ENCODE results near the gene LSS. TPM values are rescaled to one million over a fixed set of nuclear protein-coding genes. Genes with fewer than 3 reads are reported as not detected.
A peak's percentile ranks its signal among the peaks of the same experiment; 100 is the strongest.

LSS gene
- 10 to 100 TPM in 1 of 2 experiments, 1 to 10 TPM in 1; 9.6 to 12.6 TPM for total RNA-seq

DNA sequence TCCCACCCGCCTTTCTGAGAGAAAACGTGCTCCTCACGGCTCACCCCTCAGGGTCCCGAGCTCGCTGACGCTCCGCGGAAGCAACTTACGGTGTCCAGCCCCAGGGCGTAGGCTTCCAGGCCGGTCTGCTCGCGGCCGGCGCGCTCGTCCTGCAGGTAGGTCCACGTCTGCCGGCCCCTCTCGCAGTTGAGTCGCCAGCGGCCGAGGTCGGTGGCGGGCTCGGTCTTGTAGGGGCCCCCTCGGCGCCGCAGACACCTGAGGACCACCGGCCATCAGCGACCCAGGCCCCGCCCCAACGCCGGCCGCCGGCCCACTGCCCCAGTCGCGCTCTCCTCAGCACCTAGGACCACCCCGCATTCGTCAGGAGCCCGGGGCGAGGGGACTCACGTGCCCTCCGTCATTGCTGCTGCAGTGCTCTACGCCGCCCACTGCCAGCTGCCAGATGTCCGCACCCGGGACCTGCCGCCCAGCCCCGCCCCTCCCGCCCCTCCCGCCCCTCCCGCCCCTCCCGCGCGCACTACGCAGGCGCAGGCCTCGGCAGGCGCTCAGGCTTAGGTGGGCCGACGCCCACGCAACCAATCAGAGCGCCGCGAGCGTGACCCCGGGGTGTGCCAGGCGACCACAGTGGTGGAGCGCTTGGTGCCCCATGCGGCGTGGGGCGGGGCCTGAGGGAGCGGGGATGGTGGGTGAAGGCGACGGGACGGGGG is at the start of gene LSS:
LSS (minus strand) TSS at position 430 of the 707 bp plus-strand sequence; CDS start at position 401, 29 bp downstream.
- H3K27ac Mint-ChIP-seq: peak within 1 kb of the TSS; percentile 81
- peak; percentile 95 for DNase-seq
- H3K4me1 Mint-ChIP-seq (ENCODE audit: low read depth): peaks cover 34% of the 10 kb centered on the region
- H3K27me3 Mint-ChIP-seq (ENCODE audit: low read depth): no peaks in the 10 kb centered on the region
- intact Hi-C loops (cut with micrococcal nuclease): loop anchor here (1.0 to 2.0 kb wide), 5 partner anchors 24 to 230 kb away; partner anchors contain the start of genes C21orf58, DIP2A, SPATC1L and YBEY
- H3K4me3 Mint-ChIP-seq: peak within 1 kb of the TSS; percentile 97
- CTCF ChIA-PET: interaction anchor here (1.1 kb wide), 1 partner anchor 85 kb away, joined by 3 read pairs; no protein-coding TSS in a partner anchor
- H3K36me3 Mint-ChIP-seq (ENCODE audit: low read depth): peaks cover 23% of the 10 kb centered on the region
- H3K9me3 Mint-ChIP-seq: peaks cover 5% of the 10 kb centered on the region

DNA sequence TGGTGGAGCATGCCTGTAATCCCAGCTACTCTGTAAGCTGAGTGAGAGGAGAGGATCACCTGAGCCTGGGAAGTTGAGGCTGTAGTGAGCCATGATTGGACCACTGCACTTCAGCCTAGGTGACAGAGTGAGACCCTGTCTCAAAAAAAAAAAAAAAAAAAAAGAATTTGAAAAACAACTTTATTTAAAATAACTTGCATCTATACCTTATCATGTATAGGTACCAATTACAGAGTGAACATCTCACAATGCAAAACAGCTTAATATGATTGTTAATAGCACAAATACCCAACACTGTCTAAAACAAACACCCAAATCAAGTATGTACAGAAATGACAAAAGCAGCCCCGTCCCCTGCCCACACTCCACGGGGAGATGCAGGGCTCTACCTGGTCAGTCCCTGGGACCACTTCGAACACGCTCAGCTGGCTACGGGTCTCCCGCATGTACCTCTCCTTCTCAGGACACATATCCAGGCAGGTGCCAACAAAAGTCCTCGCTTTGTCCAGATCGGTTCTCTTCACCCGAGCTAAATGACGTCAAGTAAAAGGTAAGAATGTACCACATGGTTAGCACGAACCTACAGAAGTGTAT is 46.3 kb upstream of the LSS start:
- Mint-ChIP-seq H3K36me3 (ENCODE audit: low read depth) (peaks cover 47% of the 10 kb centered on the region), H3K4me3 (no peak overlapping the region), H3K9me3 (no peaks in the 10 kb centered on the region), H3K27ac (no peak overlapping the region), H3K4me1 (ENCODE audit: low read depth) (no peaks in the 10 kb centered on the region), H3K27me3 (ENCODE audit: low read depth) (no peaks in the 10 kb centered on the region)
- no peak for DNase-seq
- CTCF ChIA-PET: no interaction called here
- intact Hi-C loops (cut with micrococcal nuclease): no loop called here

DNA sequence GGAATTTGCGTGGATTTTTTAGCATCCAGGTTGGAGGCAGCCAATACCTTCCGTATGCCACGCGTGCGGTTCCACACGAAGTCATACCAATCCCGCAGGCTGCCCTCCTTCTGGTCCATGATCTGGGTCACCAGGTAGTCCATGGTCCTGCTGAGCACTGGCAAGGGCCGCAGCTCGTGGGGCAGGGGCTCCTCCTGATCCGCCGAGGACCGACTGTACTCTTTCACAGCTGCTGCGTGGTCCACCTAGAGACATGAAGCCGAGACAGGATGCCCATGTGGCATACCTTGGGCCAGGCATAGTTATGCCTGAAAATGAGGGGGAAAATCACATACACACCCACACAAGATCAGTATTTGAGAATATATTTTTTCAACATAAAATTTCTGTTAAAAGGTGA is 44.8 kb upstream of the LSS start:
- intact Hi-C loops (cut with micrococcal nuclease): no loop called here

DNA sequence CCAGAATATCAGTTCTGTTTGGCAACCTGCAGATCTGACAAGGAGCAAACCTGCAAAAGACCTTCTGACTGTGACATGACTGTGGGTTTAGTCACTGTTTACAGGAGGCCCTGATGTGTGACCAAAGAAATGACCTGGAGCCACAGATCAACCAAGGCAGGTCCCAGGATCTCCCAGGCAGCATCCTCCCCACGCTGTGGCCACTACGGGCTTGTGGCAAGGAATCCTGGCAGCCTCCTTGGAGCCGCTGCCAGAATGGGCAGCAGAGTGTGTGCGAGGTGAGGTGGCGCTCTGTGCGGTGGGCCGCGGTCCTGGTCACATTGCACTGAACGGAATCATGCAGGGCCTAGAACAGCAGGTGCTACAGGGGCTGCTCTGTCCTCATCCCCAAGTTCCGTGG is 40.9 kb upstream of the LSS start:
- Mint-ChIP-seq H3K9me3 (no peaks in the 10 kb centered on the region), H3K27me3 (ENCODE audit: low read depth) (no peaks in the 10 kb centered on the region), H3K36me3 (ENCODE audit: low read depth) (peaks cover 34% of the 10 kb centered on the region), H3K27ac (no peak overlapping the region), H3K4me1 (ENCODE audit: low read depth) (no peaks in the 10 kb centered on the region), H3K4me3 (no peak overlapping the region)
- intact Hi-C loops (cut with micrococcal nuclease): no loop called here
- CTCF ChIA-PET: no interaction called here
- DNase-seq: no peak

More for the DNA sequence above, 44.8 kb upstream of the LSS start:
- H3K27me3 Mint-ChIP-seq (ENCODE audit: low read depth): no peaks in the 10 kb centered on the region
- no peak for DNase-seq
- no peak overlapping the region for H3K27ac Mint-ChIP-seq
- H3K36me3 Mint-ChIP-seq (ENCODE audit: low read depth): peaks cover 43% of the 10 kb centered on the region
- CTCF ChIA-PET: no interaction called here
- H3K4me3 Mint-ChIP-seq: no peak overlapping the region
- no peaks in the 10 kb centered on the region for H3K4me1 Mint-ChIP-seq (ENCODE audit: low read depth)
- H3K9me3 Mint-ChIP-seq: no peaks in the 10 kb centered on the region

DNA sequence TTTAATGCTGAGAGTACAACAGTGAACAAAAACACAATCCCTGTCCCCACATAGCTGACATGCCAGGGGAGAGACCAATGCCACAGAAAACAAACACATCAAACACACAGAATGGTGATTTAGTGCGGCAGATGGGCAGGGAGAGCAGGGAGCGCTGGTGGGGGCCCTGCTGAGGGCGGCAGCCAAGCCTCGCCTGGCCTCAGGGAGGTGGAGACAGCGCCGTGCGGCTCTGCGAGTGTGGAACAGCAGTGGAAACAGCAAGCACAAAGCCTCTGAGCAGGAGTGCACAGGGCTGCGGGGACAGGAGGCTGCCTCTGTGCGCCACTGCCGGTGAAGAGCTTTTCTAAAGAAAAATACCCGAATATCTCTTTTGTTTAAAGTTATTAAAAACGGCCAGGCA is 39.8 kb upstream of the LSS start:
- H3K27ac Mint-ChIP-seq: no peak overlapping the region
- no peaks in the 10 kb centered on the region for H3K27me3 Mint-ChIP-seq (ENCODE audit: low read depth)
- peaks cover 32% of the 10 kb centered on the region for H3K36me3 Mint-ChIP-seq (ENCODE audit: low read depth)
- CTCF ChIA-PET: interaction anchor here (0.7 kb wide), 1 partner anchor 158 kb away, joined by 3 read pairs; no protein-coding TSS in a partner anchor
- DNase-seq: no peak
- H3K4me3 Mint-ChIP-seq: no peak overlapping the region
- intact Hi-C loops (cut with micrococcal nuclease): no loop called here
- no peaks in the 10 kb centered on the region for H3K4me1 Mint-ChIP-seq (ENCODE audit: low read depth)
- H3K9me3 Mint-ChIP-seq: no peaks in the 10 kb centered on the region

DNA sequence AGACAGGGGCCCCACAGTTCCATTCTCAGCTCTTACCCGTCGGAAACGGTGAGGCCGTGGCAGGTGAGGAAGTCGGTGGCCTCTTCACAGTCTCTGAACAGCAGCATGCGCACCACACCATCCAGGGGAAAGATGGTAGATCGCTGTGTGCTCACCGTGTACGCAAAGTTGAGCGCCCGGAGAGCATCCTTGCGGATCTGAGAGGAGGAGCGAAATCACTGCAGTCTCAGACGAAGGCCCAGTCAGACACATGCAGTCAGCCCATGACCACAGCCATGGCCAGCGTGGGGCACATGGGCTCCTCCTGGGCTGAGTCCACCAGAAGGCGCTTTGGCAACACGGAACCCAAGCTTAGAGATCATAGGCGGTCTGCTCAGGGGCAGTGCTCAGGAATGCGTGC is 38.4 kb upstream of the LSS start:
- no peak overlapping the region for H3K4me3 Mint-ChIP-seq
- H3K9me3 Mint-ChIP-seq: no peaks in the 10 kb centered on the region
- no peaks in the 10 kb centered on the region for H3K4me1 Mint-ChIP-seq (ENCODE audit: low read depth)
- no peak overlapping the region for H3K27ac Mint-ChIP-seq
- DNase-seq: no peak
- CTCF ChIA-PET: no interaction called here
- intact Hi-C loops (cut with micrococcal nuclease): no loop called here
- H3K36me3 Mint-ChIP-seq (ENCODE audit: low read depth): peaks cover 28% of the 10 kb centered on the region
- H3K27me3 Mint-ChIP-seq (ENCODE audit: low read depth): no peaks in the 10 kb centered on the region

DNA sequence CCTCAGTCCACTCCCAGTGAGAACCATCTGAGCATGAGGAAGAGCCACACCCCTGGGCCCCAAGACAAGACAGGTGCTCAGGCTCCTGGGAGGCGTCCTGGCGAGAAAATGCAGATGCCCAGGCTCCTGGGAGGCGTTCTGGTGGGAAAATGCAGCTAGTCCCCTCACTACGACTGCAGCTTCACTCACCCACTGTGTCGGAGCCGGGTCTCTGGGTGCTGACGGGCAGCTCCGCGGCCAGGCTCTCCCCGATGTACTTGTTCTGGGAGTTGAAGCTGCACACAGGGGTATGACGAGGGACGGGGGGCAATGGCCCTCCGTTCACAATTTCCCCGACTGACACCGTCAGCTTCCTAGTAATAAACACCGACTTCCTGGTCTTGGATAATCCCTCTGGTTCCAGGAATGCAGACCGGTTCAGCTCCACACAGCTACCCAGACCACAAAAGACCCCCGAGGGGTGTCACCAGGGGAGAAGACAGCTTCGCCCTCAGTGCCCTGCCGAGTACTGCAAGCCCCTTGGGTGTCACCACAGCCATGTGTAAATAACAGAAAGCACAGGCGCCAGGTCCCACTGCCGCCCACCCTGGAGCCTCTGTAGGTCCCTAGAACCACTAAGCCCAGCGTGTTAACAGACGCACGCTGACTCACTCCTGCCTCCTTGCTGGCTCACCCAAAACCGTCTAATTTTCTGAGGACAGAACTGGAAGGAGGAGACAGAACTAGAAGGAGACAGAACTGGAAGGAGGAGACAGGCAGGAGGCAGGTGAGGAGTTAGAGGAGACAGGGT is 37.4 kb upstream of the LSS start:
- no peaks in the 10 kb centered on the region for H3K9me3 Mint-ChIP-seq
- H3K36me3 Mint-ChIP-seq (ENCODE audit: low read depth): peaks cover 32% of the 10 kb centered on the region
- no peaks in the 10 kb centered on the region for H3K4me1 Mint-ChIP-seq (ENCODE audit: low read depth)
- intact Hi-C loops (cut with micrococcal nuclease): no loop called here
- no peak for DNase-seq
- H3K4me3 Mint-ChIP-seq: no peak overlapping the region
- CTCF ChIA-PET: no interaction called here
- no peaks in the 10 kb centered on the region for H3K27me3 Mint-ChIP-seq (ENCODE audit: low read depth)
- H3K27ac Mint-ChIP-seq: no peak overlapping the region

DNA sequence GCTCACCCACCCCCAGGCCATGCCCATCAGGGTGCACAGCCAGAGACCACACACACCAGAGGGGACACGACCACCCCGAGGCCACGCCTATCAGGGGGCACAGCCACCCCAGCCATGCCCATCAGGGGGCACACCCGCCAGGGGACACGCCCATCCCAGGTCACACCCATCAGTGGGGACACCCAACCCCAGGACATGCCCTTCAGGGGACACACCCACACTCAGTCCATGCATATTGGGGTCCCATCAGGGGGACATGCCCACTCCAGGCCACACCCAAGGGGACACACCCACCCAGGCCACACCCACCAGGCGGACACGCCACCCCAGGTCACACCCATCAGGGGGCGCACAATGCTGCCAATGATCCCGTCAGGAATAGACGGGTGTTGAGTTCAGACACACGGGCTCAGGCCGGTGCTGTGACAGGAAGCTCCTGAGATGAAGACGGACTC is 36.1 kb upstream of the LSS start:
- H3K36me3 Mint-ChIP-seq (ENCODE audit: low read depth): peaks cover 30% of the 10 kb centered on the region
- CTCF ChIA-PET: no interaction called here

DNA sequence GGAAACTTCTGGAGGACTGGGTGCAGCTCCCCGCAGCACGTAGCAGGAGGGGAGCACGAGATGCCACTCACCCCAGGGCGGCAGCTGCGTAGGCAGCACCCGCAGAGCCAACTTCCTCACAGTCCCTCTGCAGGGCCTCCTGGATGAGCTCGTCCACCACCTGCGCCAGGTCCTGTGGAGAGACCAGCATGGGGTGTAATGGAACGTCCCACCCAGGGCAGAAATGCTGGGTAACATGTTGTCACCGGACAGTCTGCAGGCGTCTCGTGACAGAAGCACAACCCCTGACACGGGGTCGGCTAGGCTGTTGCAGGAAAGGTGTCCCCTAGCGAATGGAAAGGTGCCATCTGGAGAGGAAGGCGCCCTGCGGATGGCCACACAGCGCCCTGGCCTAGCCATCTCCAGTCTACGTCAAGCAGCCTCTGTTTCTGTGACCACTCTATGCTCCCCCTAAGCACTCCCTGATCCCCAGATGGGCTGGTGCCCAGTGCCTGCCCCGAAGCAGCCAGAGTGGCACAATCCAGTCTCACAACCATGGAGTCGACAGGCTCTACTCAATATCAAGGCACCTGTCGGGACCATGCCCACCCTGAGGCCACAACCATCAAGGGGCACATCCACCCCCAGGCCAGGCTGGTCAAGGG is 35.6 kb upstream of the LSS start:
- no peak overlapping the region for H3K4me3 Mint-ChIP-seq
- no peaks in the 10 kb centered on the region for H3K9me3 Mint-ChIP-seq
- H3K4me1 Mint-ChIP-seq (ENCODE audit: low read depth): no peaks in the 10 kb centered on the region
- DNase-seq: no peak
- CTCF ChIA-PET: interaction anchor here (0.9 kb wide), 1 partner anchor 12 kb away, joined by 6 read pairs; no protein-coding TSS in a partner anchor
- intact Hi-C loops (cut with micrococcal nuclease): no loop called here
- peaks cover 29% of the 10 kb centered on the region for H3K36me3 Mint-ChIP-seq (ENCODE audit: low read depth)
- H3K27me3 Mint-ChIP-seq (ENCODE audit: low read depth): no peaks in the 10 kb centered on the region
- no peak overlapping the region for H3K27ac Mint-ChIP-seq

More for the DNA sequence above, 36.1 kb upstream of the LSS start:
- Mint-ChIP-seq H3K27me3 (ENCODE audit: low read depth) (no peaks in the 10 kb centered on the region), H3K9me3 (no peaks in the 10 kb centered on the region), H3K4me3 (no peak overlapping the region), H3K4me1 (ENCODE audit: low read depth) (no peaks in the 10 kb centered on the region), H3K27ac (no peak overlapping the region)
- no peak for DNase-seq
- intact Hi-C loops (cut with micrococcal nuclease): no loop called here

DNA sequence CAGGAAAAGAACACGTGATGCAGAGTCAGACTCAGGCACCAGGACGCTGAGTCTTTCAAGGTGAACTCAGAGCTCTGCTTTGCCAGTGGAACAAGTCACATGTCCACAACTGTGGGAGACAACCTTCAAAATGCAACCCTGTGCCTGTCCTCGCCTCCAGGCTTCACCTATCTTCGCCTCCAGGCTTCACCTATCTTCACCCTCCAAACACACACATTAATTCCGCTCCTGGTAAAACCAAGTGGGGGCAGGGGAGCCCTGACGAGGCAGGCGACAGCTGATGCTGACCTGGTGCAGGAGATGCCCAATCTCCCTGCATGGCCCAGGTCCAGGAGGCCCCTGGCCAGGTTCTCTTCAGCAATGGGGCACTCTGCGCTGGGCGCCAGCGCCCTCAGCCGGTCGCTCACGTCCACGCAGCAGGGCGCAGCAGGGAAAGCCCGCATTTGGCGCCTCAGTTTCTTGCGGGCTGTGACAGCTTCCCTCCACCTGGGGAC is 28.0 kb upstream of the LSS start:
- peaks cover 22% of the 10 kb centered on the region for H3K4me1 Mint-ChIP-seq (ENCODE audit: low read depth)
- no peaks in the 10 kb centered on the region for H3K27me3 Mint-ChIP-seq (ENCODE audit: low read depth)
- H3K9me3 Mint-ChIP-seq: no peaks in the 10 kb centered on the region
- intact Hi-C loops (cut with micrococcal nuclease): no loop called here
- no peak for DNase-seq
- CTCF ChIA-PET: no interaction called here
- peaks cover 55% of the 10 kb centered on the region for H3K36me3 Mint-ChIP-seq (ENCODE audit: low read depth)
- H3K27ac Mint-ChIP-seq: no peak overlapping the region
- H3K4me3 Mint-ChIP-seq: no peak overlapping the region

DNA sequence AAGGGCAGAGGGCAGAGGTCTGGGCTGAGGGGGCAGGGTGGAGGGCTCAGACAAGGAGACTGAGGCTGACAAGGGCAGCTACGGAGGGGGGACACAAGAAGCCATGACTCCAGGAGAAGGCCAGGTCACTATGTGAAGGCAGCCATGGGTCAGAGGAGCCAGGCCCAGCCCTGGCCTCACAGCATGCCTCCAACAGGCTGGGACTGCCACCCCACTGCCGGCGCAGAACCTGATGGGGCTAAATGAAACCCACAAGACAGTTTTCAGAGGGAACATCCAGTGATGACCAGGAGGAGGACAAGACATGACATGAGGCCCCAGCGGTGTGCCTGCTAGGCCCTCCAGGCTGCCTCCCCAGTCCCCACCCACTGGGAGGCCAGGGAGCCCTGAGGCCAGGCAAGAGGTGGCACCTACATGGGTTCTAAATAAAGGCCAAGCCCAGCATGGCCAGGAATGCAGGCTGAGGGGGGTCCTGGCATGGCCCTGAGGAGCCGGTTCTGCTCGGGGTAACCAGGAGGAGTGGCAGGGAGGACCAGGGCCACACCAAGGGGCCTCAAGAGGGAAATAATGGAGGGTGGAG is 27.3 kb upstream of the LSS start:
- Mint-ChIP-seq H3K27me3 (ENCODE audit: low read depth) (no peaks in the 10 kb centered on the region), H3K27ac (no peak overlapping the region), H3K4me1 (ENCODE audit: low read depth) (peaks cover 26% of the 10 kb centered on the region), H3K36me3 (ENCODE audit: low read depth) (peaks cover 52% of the 10 kb centered on the region), H3K4me3 (no peak overlapping the region), H3K9me3 (no peaks in the 10 kb centered on the region)
- DNase-seq: no peak
- CTCF ChIA-PET: no interaction called here
- intact Hi-C loops (cut with micrococcal nuclease): no loop called here

DNA sequence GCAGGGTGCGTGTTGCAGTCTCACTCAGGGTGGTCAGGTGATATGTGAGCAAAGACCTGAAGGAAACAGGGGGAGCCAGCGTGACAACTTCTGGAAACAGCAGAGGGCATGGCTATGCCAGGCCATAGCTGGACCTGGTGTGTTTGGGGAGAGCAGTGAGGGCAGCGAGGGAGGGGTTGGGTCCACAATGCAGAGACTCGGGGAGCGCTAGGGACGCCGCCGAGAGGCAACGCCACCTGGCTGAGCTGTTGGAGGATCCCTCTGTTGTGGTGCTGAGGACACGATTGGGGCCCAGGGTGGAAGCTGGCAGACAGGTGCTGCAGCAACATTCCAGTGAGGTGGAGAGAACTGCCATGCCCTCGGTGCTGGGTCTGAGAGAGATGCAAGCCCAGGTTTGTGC is 26.6 kb upstream of the LSS start:
- peak overlapping the region; percentile 19 for H3K27ac Mint-ChIP-seq
- H3K4me1 Mint-ChIP-seq (ENCODE audit: low read depth): peaks cover 33% of the 10 kb centered on the region
- CTCF ChIA-PET: no interaction called here
- H3K4me3 Mint-ChIP-seq: no peak overlapping the region
- no peak for DNase-seq
- H3K27me3 Mint-ChIP-seq (ENCODE audit: low read depth): no peaks in the 10 kb centered on the region
- H3K9me3 Mint-ChIP-seq: no peaks in the 10 kb centered on the region
- intact Hi-C loops (cut with micrococcal nuclease): no loop called here
- H3K36me3 Mint-ChIP-seq (ENCODE audit: low read depth): peaks cover 56% of the 10 kb centered on the region

Data from activated naive CD4-positive, alpha-beta T cell treated with anti-CD3 and anti-CD28 coated beads for 36 hours (primary cell).